ENCODE measurements around the gene USP6NL.

DNA sequence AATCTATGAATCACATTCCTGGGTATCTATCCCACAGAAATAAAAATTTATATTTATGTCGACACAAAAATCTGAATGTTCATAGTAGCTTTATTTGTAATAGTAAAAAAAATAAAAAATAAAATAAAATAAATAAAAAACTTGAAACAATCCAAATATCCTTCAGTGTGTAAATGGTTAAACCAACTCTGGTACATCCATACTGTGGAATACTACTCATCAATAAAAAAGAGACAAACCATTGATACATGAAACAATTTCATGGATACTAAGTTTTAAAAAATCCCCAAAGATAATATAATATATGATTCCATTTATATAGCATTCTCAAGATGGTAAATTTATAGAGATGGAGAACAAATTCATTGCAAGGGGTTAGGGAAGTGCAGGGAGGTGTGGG is 48.6 kb downstream of the USP6NL start:
- TF ChIP-seq EZH2 (IDR thresholded peaks at IDR 0.05) (no peak), POLR2AphosphoS5 (IDR thresholded peaks at IDR 0.05; ENCODE audit: borderline replicate concordance, low read depth, low read length) (no peak)

Measured in SK-N-MC (cell line).